ENCODE data around the gene TMEM240.
A peak's percentile ranks its signal among the peaks of the same experiment; 100 is the strongest.

Gene TMEM240

GRCh38 chr1:1574721-1575537 is 34.5 kb upstream of the TMEM240 start, which contains the start of gene SSU72:
Gene SSU72, minus strand, starts transcription at chr1:1574863. Its CDS starts 306 bp downstream, at chr1:1574557.
- H3K4me1 ChIP-seq (ENCODE audit: control insufficient read depth in 1 of 2, insufficient read depth in 1 of 2, low read depth in 1 of 2, low read length in 1 of 2), result peaks cover 19 to 25% of the 10 kb centered on the region in 2 experiments
- H3K36me3 ChIP-seq, result peaks cover 9% of the 10 kb centered on the region
- TF ChIP-seq CTCF (IDR thresholded peaks at IDR 0.05), result peak; percentile 20
- peak within 1 kb of the TSS; percentile 81 to 99 for H3K4me3 ChIP-seq (ENCODE audit: low read depth in 1 of 2, low read length in 1 of 2)
- peak within 1 kb of the TSS; percentile 99 for H3K27ac ChIP-seq
- peaks cover 22% of the 10 kb centered on the region for H3K27me3 ChIP-seq
- no peaks in the 10 kb centered on the region for H3K9me3 ChIP-seq

GRCh38 chr1:1573843-1574720 is 33.7 kb upstream of the TMEM240 start:
- Histone ChIP-seq H3K27ac (peak overlapping the region; percentile 99), H3K9me3 (no peaks in the 10 kb centered on the region), H3K36me3 (peaks cover 11% of the 10 kb centered on the region), H3K27me3 (peaks cover 13% of the 10 kb centered on the region), H3K4me1 (ENCODE audit: control insufficient read depth in 1 of 2, insufficient read depth in 1 of 2, low read depth in 1 of 2, low read length in 1 of 2) (peaks cover 19 to 25% of the 10 kb centered on the region in 2 experiments), H3K4me3 (ENCODE audit: low read depth in 1 of 2, low read length in 1 of 2) (peak overlapping the region; percentile 81 to 99)
- TF ChIP-seq CTCF (IDR thresholded peaks at IDR 0.05), result no peak

GRCh38 chr1:1569341-1569740 is 28.9 kb upstream of the TMEM240 start:
- no peak for TF ChIP-seq CTCF (IDR thresholded peaks at IDR 0.05)
- Histone ChIP-seq H3K27ac (no peak overlapping the region), H3K4me1 (ENCODE audit: control insufficient read depth in 1 of 2, insufficient read depth in 1 of 2, low read depth in 1 of 2, low read length in 1 of 2) (peaks cover 13 to 16% of the 10 kb centered on the region in 2 experiments), H3K9me3 (no peaks in the 10 kb centered on the region), H3K27me3 (no peaks in the 10 kb centered on the region), H3K4me3 (ENCODE audit: low read depth in 1 of 2, low read length in 1 of 2) (no peak overlapping the region), H3K36me3 (peaks cover 29% of the 10 kb centered on the region)

GRCh38 chr1:1567891-1568291 is 27.5 kb upstream of the TMEM240 start:
- Histone ChIP-seq H3K27me3 (no peaks in the 10 kb centered on the region), H3K9me3 (no peaks in the 10 kb centered on the region), H3K4me1 (ENCODE audit: control insufficient read depth in 1 of 2, insufficient read depth in 1 of 2, low read depth in 1 of 2, low read length in 1 of 2) (peaks cover 5 to 6% of the 10 kb centered on the region in 2 experiments), H3K36me3 (peaks cover 43% of the 10 kb centered on the region), H3K4me3 (ENCODE audit: low read depth in 1 of 2, low read length in 1 of 2) (no peak overlapping the region), H3K27ac (no peak overlapping the region)
- TF ChIP-seq CTCF (IDR thresholded peaks at IDR 0.05), result no peak

GRCh38 chr1:1567152-1567875 is 26.9 kb upstream of the TMEM240 start:
- Histone ChIP-seq H3K4me3 (ENCODE audit: low read depth in 1 of 2, low read length in 1 of 2) (no peak overlapping the region), H3K9me3 (no peaks in the 10 kb centered on the region), H3K4me1 (ENCODE audit: control insufficient read depth in 1 of 2, insufficient read depth in 1 of 2, low read depth in 1 of 2, low read length in 1 of 2) (peaks cover 0 to 3% of the 10 kb centered on the region in 2 experiments), H3K27ac (no peak overlapping the region), H3K27me3 (no peaks in the 10 kb centered on the region), H3K36me3 (peaks cover 49% of the 10 kb centered on the region)
- TF ChIP-seq CTCF (IDR thresholded peaks at IDR 0.05), result no peak
